Embryonic facial prominence (tissue), 1 donor: Measurements from ENCODE around the gene CEBPA.

Source experiments
- DNase-seq: peaks from one replicate; pipeline ENCODE4 v3.0.0-alpha.2; 2016; ENCODE audit errors: extremely low spot score

CEBPA gene

DNA sequence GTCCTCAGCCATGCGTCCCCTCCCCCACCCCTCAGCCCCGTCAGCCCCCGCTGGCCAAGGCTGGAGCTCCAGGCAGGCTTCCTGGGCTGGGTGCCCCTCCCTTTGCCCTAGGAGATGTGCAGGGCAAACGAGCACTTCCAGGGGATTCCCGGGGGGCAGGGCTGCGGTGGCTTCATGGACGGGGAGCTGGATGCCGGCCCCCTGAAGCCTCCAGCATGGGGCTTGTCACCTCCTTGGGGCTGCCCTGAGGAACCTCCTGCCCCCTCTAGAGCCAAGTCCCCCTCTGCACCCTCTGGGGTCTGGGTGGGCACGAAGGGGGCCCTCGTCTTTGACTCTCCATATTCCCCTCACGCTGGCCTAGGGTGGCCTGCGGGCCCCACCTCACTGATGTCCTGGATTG is 51.3 kb downstream of the CEBPA start:
- no peak for DNase-seq

DNA sequence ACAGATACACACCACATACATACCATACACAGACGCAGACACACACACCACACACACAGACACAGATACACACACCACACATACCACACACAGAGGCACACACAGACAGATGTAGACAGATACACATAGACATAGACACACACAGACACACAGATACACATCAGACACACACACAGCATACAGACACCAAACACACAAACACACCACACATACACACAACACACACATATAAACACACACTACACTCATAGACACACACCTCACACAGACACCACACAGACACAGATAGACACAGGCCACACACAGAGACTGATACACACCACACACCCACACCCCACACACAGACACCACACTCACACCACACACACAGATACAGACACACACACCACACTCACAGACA is 51.8 kb downstream of the CEBPA start:
- DNase-seq = no peak
